Body of pancreas (tissue), 4 donors: ENCODE measurements around the gene COL18A1.

Source experiments
- CTCF ChIP-seq, 7 experiments: fragments of 450-650 bp in 4 of 7; fragments of 200-600 bp in 3 of 7; sonication (generic) in 3 of 7; IDR thresholded peaks; one replicate each; pipeline ENCODE4 v1.5.1; 2016 to 2019; ENCODE audit warnings: antibody characterized with exemption in 7 of 7
- POLR2A ChIP-seq, 3 donors: fragments of 450-650 bp; IDR thresholded peaks; one replicate each; pipeline ENCODE4 v1.6.1; 2016; ENCODE audit warnings: antibody characterized with exemption in 3 of 3, mild to moderate bottlenecking in 2 of 3

- TF ChIP-seq CTCF (IDR thresholded peaks at IDR 0.05) (no peak), POLR2A (IDR thresholded peaks at IDR 0.05) (no peak)
Measured at GRCh38 chr21:45447821-45448220, 42.9 kb downstream of the COL18A1 start.
